GM12873 (cell line): ENCODE results near the gene VPS37B.

Experiments
- TF ChIP-seq, protein P1 (sequence below): IDR thresholded peaks from 2 replicates; pipeline ENCODE4 v1.5.1; 2012; ENCODE audit warnings: low read depth, mild to moderate bottlenecking, moderate library complexity, low read length, control low read depth; ENCODE audit not compliant: insufficient read depth; ENCODE audit errors: missing control alignments

Gene VPS37B

GRCh38 chr12:122854554-122854953 is 41.4 kb downstream of the VPS37B start:
- TF ChIP-seq, protein P1, sequence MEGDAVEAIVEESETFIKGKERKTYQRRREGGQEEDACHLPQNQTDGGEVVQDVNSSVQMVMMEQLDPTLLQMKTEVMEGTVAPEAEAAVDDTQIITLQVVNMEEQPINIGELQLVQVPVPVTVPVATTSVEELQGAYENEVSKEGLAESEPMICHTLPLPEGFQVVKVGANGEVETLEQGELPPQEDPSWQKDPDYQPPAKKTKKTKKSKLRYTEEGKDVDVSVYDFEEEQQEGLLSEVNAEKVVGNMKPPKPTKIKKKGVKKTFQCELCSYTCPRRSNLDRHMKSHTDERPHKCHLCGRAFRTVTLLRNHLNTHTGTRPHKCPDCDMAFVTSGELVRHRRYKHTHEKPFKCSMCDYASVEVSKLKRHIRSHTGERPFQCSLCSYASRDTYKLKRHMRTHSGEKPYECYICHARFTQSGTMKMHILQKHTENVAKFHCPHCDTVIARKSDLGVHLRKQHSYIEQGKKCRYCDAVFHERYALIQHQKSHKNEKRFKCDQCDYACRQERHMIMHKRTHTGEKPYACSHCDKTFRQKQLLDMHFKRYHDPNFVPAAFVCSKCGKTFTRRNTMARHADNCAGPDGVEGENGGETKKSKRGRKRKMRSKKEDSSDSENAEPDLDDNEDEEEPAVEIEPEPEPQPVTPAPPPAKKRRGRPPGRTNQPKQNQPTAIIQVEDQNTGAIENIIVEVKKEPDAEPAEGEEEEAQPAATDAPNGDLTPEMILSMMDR: no peak

GRCh38 chr12:122853582-122854245 is 42.2 kb downstream of the VPS37B start:
- TF ChIP-seq, protein P1: no peak

- TF ChIP-seq, protein P1: no peak
Measured at GRCh38 chr12:122852336-122853275, 43.3 kb downstream of the VPS37B start.

DNA sequence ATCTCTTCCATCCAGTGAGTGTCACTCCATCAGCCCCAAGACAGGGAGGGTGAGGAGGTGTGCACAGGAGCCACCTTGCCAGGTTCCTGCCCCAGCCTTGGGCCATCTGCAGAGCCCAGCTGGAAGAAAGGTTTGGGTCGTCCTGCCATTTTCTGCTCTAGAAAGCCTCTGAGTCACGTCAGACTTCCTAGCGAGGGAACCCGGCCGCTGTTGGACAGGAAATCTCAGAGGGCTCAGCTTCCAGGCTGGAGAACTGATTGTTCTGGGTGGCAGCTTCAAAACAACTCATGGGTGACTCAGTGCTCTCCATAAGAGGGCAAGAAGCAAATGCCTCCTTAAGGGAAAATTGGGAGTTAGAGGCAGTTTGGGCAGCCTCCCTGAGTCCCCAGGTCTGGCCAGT is 44.1 kb downstream of the VPS37B start:
- TF ChIP-seq, protein P1: no peak

DNA sequence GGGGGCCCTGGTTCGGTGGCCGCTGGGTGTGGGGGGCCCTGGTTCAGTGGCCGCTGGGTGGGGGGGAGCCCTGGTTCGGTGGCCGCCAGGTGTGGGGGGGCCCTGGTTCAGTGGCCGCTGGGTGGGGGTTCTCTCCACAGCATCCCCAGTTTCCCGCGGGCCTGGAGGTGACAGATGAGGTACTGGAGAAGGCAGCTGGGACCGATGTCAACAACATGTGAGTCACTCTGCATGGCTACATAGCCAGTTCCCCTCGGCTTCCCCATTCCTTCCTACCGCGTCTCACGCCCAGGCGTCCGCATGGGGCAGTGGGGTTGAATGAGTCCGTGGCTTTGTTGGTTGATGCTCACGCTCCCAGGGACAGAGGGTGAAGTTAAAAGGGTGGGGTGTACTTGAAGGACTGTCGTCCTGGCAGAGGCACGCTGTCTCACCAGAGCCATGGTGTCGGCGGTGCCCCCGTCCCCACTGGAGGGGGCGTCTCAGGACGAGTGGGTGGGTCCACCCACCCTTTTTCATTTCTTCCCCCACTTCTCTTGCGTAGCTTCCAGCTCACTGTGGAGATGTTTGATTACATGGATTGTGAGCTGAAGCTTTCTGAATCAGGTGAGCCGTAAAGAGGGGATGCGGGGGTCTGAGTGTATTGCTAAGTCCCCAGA is 45.1 kb downstream of the VPS37B start:
- TF ChIP-seq, protein P1: no peak

GRCh38 chr12:122850048-122850445 is 45.9 kb downstream of the VPS37B start:
- TF ChIP-seq, protein P1: no peak
